HepG2 (cell line): Measurements from ENCODE around the gene BOLL. TPM values are rescaled to one million over a fixed set of nuclear protein-coding genes. Genes with fewer than 3 reads are reported as not detected.

Source experiments
- ARHGAP35 ChIP-seq: sonication (generic); formaldehyde crosslinking; IDR thresholded peaks from 2 replicates; pipeline ENCODE4 v1.9.0; 2022; ENCODE audit warnings: mild to moderate bottlenecking, inconsistent platforms, moderate library complexity, missing genetic modification reagents, borderline replicate concordance
- BCLAF1 ChIP-seq: fragments of 450-650 bp; IDR thresholded peaks from 2 replicates; pipeline ENCODE4 v1.6.1; 2017; ENCODE audit warnings: mild to moderate bottlenecking
- BRCA1 ChIP-seq: sonication (generic); formaldehyde crosslinking; IDR thresholded peaks from 2 replicates; pipeline ENCODE4 v1.4.0; 2020; ENCODE audit warnings: missing genetic modification reagents
- CEBPG ChIP-seq: IDR thresholded peaks from 2 replicates; pipeline ENCODE4 v1.6.1; 2016
- DNMT1 ChIP-seq: sonication (generic); formaldehyde crosslinking; IDR thresholded peaks from 2 replicates; pipeline ENCODE4 v1.5.1; 2020; ENCODE audit warnings: mild to moderate bottlenecking, missing genetic modification reagents
- MIER2 ChIP-seq: IDR thresholded peaks from 2 replicates; pipeline ENCODE4 v1.6.1; 2016; ENCODE audit warnings: missing biosample characterization, missing genetic modification reagents
- MXI1 ChIP-seq: IDR thresholded peaks from 3 replicates; pipeline ENCODE4 v1.6.1; 2012; ENCODE audit warnings: low read depth, low read length, inconsistent platforms, borderline replicate concordance
- PREB ChIP-seq: sonication (generic); formaldehyde crosslinking; IDR thresholded peaks from 2 replicates; pipeline ENCODE4 v1.4.0; 2020; ENCODE audit warnings: missing genetic modification reagents
- TMF1 ChIP-seq: sonication (generic); formaldehyde crosslinking; IDR thresholded peaks from 2 replicates; pipeline ENCODE4 v1.8.1; 2022; ENCODE audit warnings: low read depth, missing genetic modification reagents
- TRAFD1 ChIP-seq: sonication (generic); formaldehyde crosslinking; IDR thresholded peaks from 2 replicates; pipeline ENCODE4 v1.5.1; 2020; ENCODE audit warnings: missing genetic modification reagents, mild to moderate bottlenecking, borderline replicate concordance
- ZBTB42 ChIP-seq: sonication (generic); formaldehyde crosslinking; IDR thresholded peaks from 2 replicates; pipeline ENCODE4 v1.5.0; 2020; ENCODE audit warnings: mild to moderate bottlenecking, missing genetic modification reagents
- ZBTB7B ChIP-seq: sonication (generic); formaldehyde crosslinking; IDR thresholded peaks from 2 replicates; pipeline ENCODE4 v1.4.0; 2020; ENCODE audit warnings: missing genetic modification reagents
- ZHX1 ChIP-seq: sonication (generic); formaldehyde crosslinking; IDR thresholded peaks from 2 replicates; pipeline ENCODE4 v1.8.1; 2022; ENCODE audit warnings: low read depth, mild to moderate bottlenecking, missing genetic modification reagents
- ZNF44 ChIP-seq: sonication (generic); formaldehyde crosslinking; IDR thresholded peaks from 2 replicates; pipeline ENCODE4 v1.5.1; 2020; ENCODE audit warnings: mild to moderate bottlenecking, missing genetic modification reagents
- ZSCAN22 ChIP-seq: sonication (generic); formaldehyde crosslinking; IDR thresholded peaks from 2 replicates; pipeline ENCODE4 v1.4.0; 2020; ENCODE audit warnings: mild to moderate bottlenecking, missing genetic modification reagents
- polyA plus RNA-seq, 8 experiments: library from polyadenylated mRNA; depleted of rRNA in 3 of 8; stranded (reverse) in 7 of 8; unstranded in 1 of 8; fragments of >200 nt; fragmentation: Illumina TruSeq in 4 of 8; extraction: Trizol in 4 of 8; gene quantifications; 2 replicates each; pipeline versions ENCODE4 v1.2.1 to v1.2.3, GENCODE V29; 2011 to 2016; ENCODE audit warnings: low read depth in 4 of 8, missing spikeins in 1 of 8, mixed read lengths in 1 of 8; ENCODE audit not compliant: insufficient read depth in 1 of 8
- total RNA-seq, 5 experiments: library from RNA; depleted of rRNA; stranded (reverse); fragments of >200 nt; fragmentation: Illumina TruSeq; extraction: Trizol; gene quantifications; 2 replicates each; pipeline ENCODE4 v1.2.3, GENCODE V29; 2016; ENCODE audit warnings: low read depth in 1 of 5

Gene BOLL
- total and polyA plus RNA-seq, 2 of the 13 experiments (the other 11 are each of a cell fraction or from before 2014, with no cell fraction given): not detected

- TF ChIP-seq TRAFD1 (CRISPR knock-in tag) (0 out of 2 replicates have a peak, but pooled peaks have one; percentile 75), ZBTB42 (CRISPR knock-in tag) (no peak), MIER2 (CRISPR knock-in tag) (no peak), ARHGAP35 (CRISPR knock-in tag) (peak; percentile 83), TMF1 (CRISPR knock-in tag) (no peak; the same call in 1 of the 2 replicates), ZHX1 (CRISPR knock-in tag) (0 out of 2 replicates have a peak, but pooled peaks have one; percentile 31), BRCA1 (CRISPR knock-in tag) (no peak), ZNF44 (CRISPR knock-in tag) (peak; percentile 2; the same call in 1 of the 2 replicates), BCLAF1 (no peak), ZSCAN22 (CRISPR knock-in tag) (0 out of 2 replicates have a peak, but pooled peaks have one; percentile 42), MXI1 (peak; percentile 99), DNMT1 (CRISPR knock-in tag) (peak; percentile 91), PREB (CRISPR knock-in tag) (0 out of 2 replicates have a peak, but pooled peaks have one; percentile 51), CEBPG (no peak), ZBTB7B (CRISPR knock-in tag) (0 out of 2 replicates have a peak, but pooled peaks have one; percentile 36)
Measured at GRCh38 chr2:197705121-197705911, 79.8 kb downstream of the BOLL start, which contains the start of gene MARS2 (continued).
